HepG2 (cell line): Measurements from ENCODE around the gene RPL35A. TPM values are rescaled to one million over a fixed set of nuclear protein-coding genes. Genes with fewer than 3 reads are reported as not detected.
A peak's percentile ranks its signal among the peaks of the same experiment; 100 is the strongest.

ENCODE experiments used
- CCAR2 ChIP-seq: fragments of 200-400 bp; formaldehyde crosslinking; optimal IDR thresholded peaks from 2 replicates; pipeline ENCODE3; 2018; ENCODE audit warnings: low read depth, mild to moderate bottlenecking, low read length, moderate library complexity
- CCDC6 ChIP-seq: sonication (generic); formaldehyde crosslinking; IDR thresholded peaks from 2 replicates; pipeline ENCODE4 v1.8.1; 2022; ENCODE audit warnings: mild to moderate bottlenecking, missing genetic modification reagents, moderate library complexity
- GZF1 ChIP-seq: sonication (generic); formaldehyde crosslinking; IDR thresholded peaks from 2 replicates; pipeline ENCODE4 v1.5.1; 2020; ENCODE audit warnings: mild to moderate bottlenecking, missing genetic modification reagents
- HBP1 ChIP-seq: IDR thresholded peaks from 2 replicates; pipeline ENCODE4 v1.6.1; 2016; ENCODE audit warnings: low read depth, control low read depth
- MXD4 ChIP-seq: IDR thresholded peaks from 2 replicates; pipeline ENCODE4 v1.6.1; 2016; ENCODE audit warnings: mild to moderate bottlenecking, missing biosample characterization, missing genetic modification reagents
- MXI1 ChIP-seq: IDR thresholded peaks from 3 replicates; pipeline ENCODE4 v1.6.1; 2012; ENCODE audit warnings: low read depth, low read length, inconsistent platforms, borderline replicate concordance
- MYNN ChIP-seq: sonication (generic); formaldehyde crosslinking; IDR thresholded peaks from 2 replicates; pipeline ENCODE4 v1.4.0; 2020; ENCODE audit warnings: mild to moderate bottlenecking, low read depth, missing genetic modification reagents
- NKX3-1 ChIP-seq: sonication (generic); formaldehyde crosslinking; IDR thresholded peaks from 2 replicates; pipeline ENCODE4 v1.5.0; 2020; ENCODE audit warnings: missing genetic modification reagents
- NR2F1 ChIP-seq, 2 experiments: fragments of 450-650 bp in 1 of 2; formaldehyde crosslinking in 1 of 2; IDR thresholded peaks; 2 replicates each; pipeline versions ENCODE4 v1.5.0 to v1.6.1; 2016 to 2020; ENCODE audit warnings: mild to moderate bottlenecking in 1 of 2, missing compliant biosample characterization in 1 of 2, missing genetic modification reagents in 1 of 2, moderate library complexity in 1 of 2
- PRMT3 ChIP-seq: sonication (generic); formaldehyde crosslinking; IDR thresholded peaks from 2 replicates; pipeline ENCODE4 v1.8.1; 2022; ENCODE audit warnings: low read depth, mild to moderate bottlenecking, moderate library complexity, missing genetic modification reagents, borderline replicate concordance
- PRPF4 ChIP-seq: fragments of 200-400 bp; formaldehyde crosslinking; IDR thresholded peaks from 2 replicates; pipeline ENCODE4 v1.6.1; 2016; ENCODE audit warnings: low read length, low read depth; ENCODE audit not compliant: poor library complexity, severe bottlenecking
- RAD51 ChIP-seq: fragments of 450-650 bp; IDR thresholded peaks from 2 replicates; pipeline ENCODE4 v1.6.1; 2016; ENCODE audit warnings: borderline replicate concordance
- RCOR2 ChIP-seq: IDR thresholded peaks from 2 replicates; pipeline ENCODE4 v1.6.1; 2016; ENCODE audit warnings: missing biosample characterization, missing genetic modification reagents
- SAP130 ChIP-seq: IDR thresholded peaks from 2 replicates; pipeline ENCODE4 v1.6.1; 2016; ENCODE audit warnings: low read depth
- TBX2 ChIP-seq: sonication (generic); formaldehyde crosslinking; IDR thresholded peaks from 2 replicates; pipeline ENCODE4 v1.5.0; 2020; ENCODE audit warnings: missing genetic modification reagents, mild to moderate bottlenecking, borderline replicate concordance
- TRAFD1 ChIP-seq: sonication (generic); formaldehyde crosslinking; IDR thresholded peaks from 2 replicates; pipeline ENCODE4 v1.5.1; 2020; ENCODE audit warnings: missing genetic modification reagents, mild to moderate bottlenecking, borderline replicate concordance
- WIZ ChIP-seq: sonication (generic); formaldehyde crosslinking; IDR thresholded peaks from 2 replicates; pipeline ENCODE4 v1.5.1; 2020; ENCODE audit warnings: mild to moderate bottlenecking, missing genetic modification reagents
- ZBTB33 ChIP-seq: sonication (generic); formaldehyde crosslinking; IDR thresholded peaks from 2 replicates; pipeline ENCODE4 v1.4.0; 2020; ENCODE audit warnings: missing genetic modification reagents
- ZBTB38 ChIP-seq: sonication (generic); formaldehyde crosslinking; IDR thresholded peaks from 2 replicates; pipeline ENCODE4 v1.5.1; 2020; ENCODE audit warnings: mild to moderate bottlenecking, missing genetic modification reagents
- ZMYM2 ChIP-seq: sonication (generic); formaldehyde crosslinking; IDR thresholded peaks from 2 replicates; pipeline ENCODE4 v1.8.0; 2022; ENCODE audit warnings: mild to moderate bottlenecking, missing genetic modification reagents
- ZNF230 ChIP-seq: sonication (generic); formaldehyde crosslinking; IDR thresholded peaks from 2 replicates; pipeline ENCODE4 v1.4.0; 2020; ENCODE audit warnings: mild to moderate bottlenecking, missing genetic modification reagents
- ZNF234 ChIP-seq: sonication (generic); formaldehyde crosslinking; conservative IDR thresholded peaks from 2 replicates; pipeline ENCODE4 v1.5.1; 2020; ENCODE audit warnings: mild to moderate bottlenecking, missing genetic modification reagents
- ZNF441 ChIP-seq: sonication (generic); formaldehyde crosslinking; IDR thresholded peaks from 2 replicates; pipeline ENCODE4 v1.7.0; 2021; ENCODE audit warnings: missing genetic modification reagents, borderline replicate concordance
- ZNF446 ChIP-seq: sonication (generic); formaldehyde crosslinking; IDR thresholded peaks from 2 replicates; pipeline ENCODE4 v1.5.0; 2020; ENCODE audit warnings: mild to moderate bottlenecking, missing genetic modification reagents
- ZNF546 ChIP-seq: sonication (generic); formaldehyde crosslinking; conservative IDR thresholded peaks from 2 replicates; pipeline ENCODE4 v1.8.1; 2023; ENCODE audit warnings: mild to moderate bottlenecking, missing genetic modification reagents
- ZNF616 ChIP-seq: sonication (generic); formaldehyde crosslinking; IDR thresholded peaks from 2 replicates; pipeline ENCODE4 v1.5.0; 2020; ENCODE audit warnings: low read depth, mild to moderate bottlenecking, missing genetic modification reagents
- ZNF691 ChIP-seq: sonication (generic); formaldehyde crosslinking; IDR thresholded peaks from 2 replicates; pipeline ENCODE4 v1.4.0; 2020; ENCODE audit warnings: missing genetic modification reagents, low read depth, mild to moderate bottlenecking, borderline replicate concordance
- polyA plus RNA-seq, 8 experiments: library from polyadenylated mRNA; depleted of rRNA in 3 of 8; stranded (reverse) in 7 of 8; unstranded in 1 of 8; fragments of >200 nt; fragmentation: Illumina TruSeq in 4 of 8; extraction: Trizol in 4 of 8; gene quantifications; 2 replicates each; pipeline versions ENCODE4 v1.2.1 to v1.2.3, GENCODE V29; 2011 to 2016; ENCODE audit warnings: low read depth in 4 of 8, missing spikeins in 1 of 8, mixed read lengths in 1 of 8; ENCODE audit not compliant: insufficient read depth in 1 of 8
- total RNA-seq, 5 experiments: library from RNA; depleted of rRNA; stranded (reverse); fragments of >200 nt; fragmentation: Illumina TruSeq; extraction: Trizol; gene quantifications; 2 replicates each; pipeline ENCODE4 v1.2.3, GENCODE V29; 2016; ENCODE audit warnings: low read depth in 1 of 5

RPL35A gene
- total and polyA plus RNA-seq, 2 of the 13 experiments (the other 11 are each of a cell fraction or from before 2014, with no cell fraction given) = 1,001 to 1,582 TPM

- no peak for TF ChIP-seq HBP1 (CRISPR knock-in tag)
- TF ChIP-seq PRMT3 (CRISPR knock-in tag) = no peak
- TF ChIP-seq ZNF691 (CRISPR knock-in tag) = no peak
- TF ChIP-seq ZNF616 (CRISPR knock-in tag) = no peak
- no peak for TF ChIP-seq ZNF446
- no peak for TF ChIP-seq CCDC6 (CRISPR knock-in tag)
- TF ChIP-seq ZNF546 (CRISPR knock-in tag) = no peak
- no peak for TF ChIP-seq TBX2 (CRISPR knock-in tag)
- no peak for TF ChIP-seq NKX3-1 (CRISPR knock-in tag)
- no peak for TF ChIP-seq ZMYM2 (CRISPR knock-in tag)
- TF ChIP-seq ZNF230 (CRISPR knock-in tag) = no peak
- peak; percentile 35 for TF ChIP-seq PRPF4
- peak; percentile 76; the same call in 1 of the 2 replicates for TF ChIP-seq ZBTB38 (CRISPR knock-in tag)
- TF ChIP-seq ZNF441 = no peak
- TF ChIP-seq RCOR2 = no peak
- TF ChIP-seq ZBTB33 (CRISPR knock-in tag) = peak; percentile 43; the same call in 1 of the 2 replicates
- TF ChIP-seq GZF1 (CRISPR knock-in tag) = no peak
- no peak for TF ChIP-seq MYNN
- TF ChIP-seq NR2F1 (CRISPR knock-in tag; IDR thresholded peaks at IDR 0.05) = no peak
- no peak for TF ChIP-seq CCAR2
- TF ChIP-seq MXI1 = no peak
- TF ChIP-seq RAD51 = no peak
- no peak for TF ChIP-seq WIZ (CRISPR knock-in tag)
- TF ChIP-seq TRAFD1 (CRISPR knock-in tag) = no peak
- TF ChIP-seq SAP130 (CRISPR knock-in tag) = peak; percentile 24
- no peak for TF ChIP-seq ZNF234 (CRISPR knock-in tag)
- no peak for TF ChIP-seq MXD4 (CRISPR knock-in tag)
Measured at GRCh38 chr3:197951392-197951990, 1.5 kb downstream of the RPL35A start (continued).
